HG02678 (cell line): Measurements from ENCODE around the gene WDR33.

ENCODE experiments used
- ATAC-seq: cut with Tn5 transposase; IDR thresholded peaks from one replicate; pipeline ENCODE4 v1.9.1; 2021; ENCODE audit warnings: mild to moderate bottlenecking, moderate library complexity; ENCODE audit not compliant: unreplicated experiment

Gene WDR33

GRCh38 chr2:127698553-127699355, 112.2 kb downstream of the WDR33 start:
- no peak for ATAC-seq

- ATAC-seq = no peak
These were observed 113.3 kb downstream of the WDR33 start for GRCh38 chr2:127697482-127698180.

- no peak for ATAC-seq
These were observed 115.2 kb downstream of the WDR33 start for GRCh38 chr2:127695491-127696472.

GRCh38 chr2:127694986-127695385, 116.0 kb downstream of the WDR33 start:
- no peak for ATAC-seq

- no peak for ATAC-seq
These were observed 120.3 kb downstream of the WDR33 start for GRCh38 chr2:127690696-127691095.

GRCh38 chr2:127688405-127688804, 122.6 kb downstream of the WDR33 start:
- no peak for ATAC-seq

- ATAC-seq = no peak
These were observed 125.4 kb downstream of the WDR33 start for GRCh38 chr2:127685410-127686080.

GRCh38 chr2:127683757-127684156, 127.2 kb downstream of the WDR33 start:
- ATAC-seq = no peak

- no peak for ATAC-seq
These were observed 127.9 kb downstream of the WDR33 start for GRCh38 chr2:127683056-127683455.

GRCh38 chr2:127681976-127682857, 128.8 kb downstream of the WDR33 start:
- ATAC-seq = no peak

GRCh38 chr2:127681288-127681804, 129.6 kb downstream of the WDR33 start:
- no peak for ATAC-seq

GRCh38 chr2:127680706-127681287, 130.2 kb downstream of the WDR33 start:
- ATAC-seq = no peak

- no peak for ATAC-seq
These were observed 131.2 kb downstream of the WDR33 start for GRCh38 chr2:127679680-127680361.

GRCh38 chr2:127678991-127679390, 132.0 kb downstream of the WDR33 start:
- no peak for ATAC-seq

- no peak for ATAC-seq
These were observed 132.4 kb downstream of the WDR33 start for GRCh38 chr2:127678531-127678930.

GRCh38 chr2:127676906-127677305, 134.1 kb downstream of the WDR33 start:
- no peak for ATAC-seq

- ATAC-seq = no peak
These were observed 135.4 kb downstream of the WDR33 start, which contains the start of gene LIMS2 for GRCh38 chr2:127675331-127676261. TSS of gene LIMS2 (minus strand) at chr2:127675530. CDS start at chr2:127675024, 506 bp downstream.
